Stimulated activated CD8-positive, alpha-beta memory T cell treated with anti-CD3 and anti-CD28 coated beads, Interleukin-4, amount 100 ng/mL, for 24 hours (primary cell): ENCODE data around the gene GOLT1B.

Source experiments
- DNase-seq: peaks from one replicate; pipeline ENCODE4 v3.0.0-alpha.2; 2020; ENCODE audit warnings: low read depth

The GOLT1B gene

DNA sequence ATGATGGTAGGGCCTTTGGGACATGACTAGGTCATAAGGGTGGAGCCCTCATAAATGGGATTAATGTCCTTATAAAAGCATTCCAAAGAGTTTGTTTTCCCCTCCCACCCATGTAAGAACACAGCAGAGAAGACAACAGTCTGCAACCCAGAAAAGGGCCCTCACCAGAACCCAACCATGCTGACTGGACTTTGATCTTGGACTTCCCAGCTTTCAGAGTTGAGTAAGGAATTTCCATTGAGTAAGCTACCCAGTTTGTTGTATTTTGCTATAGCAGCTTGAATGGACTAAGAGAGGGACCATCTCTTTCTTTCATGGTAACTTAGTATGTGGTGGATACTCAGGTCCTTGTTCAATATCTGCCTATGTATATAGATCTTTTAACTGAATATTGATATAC is 21.6 kb downstream of the GOLT1B start:
- no peak for DNase-seq

DNA sequence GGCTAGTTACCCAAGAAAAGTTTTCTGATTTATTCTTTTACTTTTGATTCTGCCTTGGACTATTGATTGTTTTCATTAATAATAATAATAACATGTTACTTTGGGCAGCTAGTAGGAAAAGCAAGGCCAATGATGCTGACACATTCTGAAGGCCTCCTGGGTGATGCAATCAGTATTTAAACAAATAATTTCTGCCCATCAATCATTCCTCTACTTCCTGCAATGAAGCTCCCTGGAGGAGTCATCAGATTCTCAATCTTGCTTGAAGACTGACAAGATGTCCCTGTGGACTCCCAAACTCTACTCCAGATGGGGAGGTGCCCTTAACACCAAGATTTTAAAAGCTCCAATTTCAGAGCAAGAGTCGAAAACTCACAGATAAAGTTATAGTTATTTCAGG is 24.5 kb downstream of the GOLT1B start, which contains the start of gene SPX:
Gene SPX (plus strand): TSS at position 244 of the 400 bp plus-strand sequence. CDS start 177 bp downstream, outside the sequence.
- DNase-seq: no peak

DNA sequence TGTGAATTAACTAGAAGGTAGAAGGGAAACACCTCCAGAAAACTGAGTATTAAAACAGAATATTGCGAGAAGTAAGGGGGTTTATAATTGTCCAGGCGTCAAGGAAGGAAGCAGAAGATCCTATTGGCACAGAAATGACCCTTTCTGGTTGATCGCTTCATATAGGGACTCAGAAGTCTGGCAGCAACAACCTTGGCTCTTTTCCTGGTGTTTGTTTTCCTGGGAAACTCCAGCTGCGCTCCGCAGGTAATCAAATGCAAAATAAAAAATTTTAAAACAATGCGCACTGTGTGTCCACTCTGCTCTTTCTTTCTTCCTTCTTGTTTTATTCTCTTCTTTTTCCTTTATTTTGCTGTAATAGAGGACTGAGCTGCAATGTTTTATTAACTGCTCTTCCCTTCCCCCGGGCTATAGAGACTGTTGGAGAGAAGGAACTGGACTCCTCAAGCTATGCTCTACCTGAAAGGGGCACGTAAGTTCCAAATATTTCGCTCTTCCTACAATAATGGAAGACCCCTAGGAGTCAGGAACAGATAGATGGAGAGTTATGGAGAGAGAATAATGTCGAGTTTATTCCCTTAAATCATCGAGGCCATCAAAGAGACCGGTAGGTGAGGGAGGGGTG is 25.2 kb downstream of the GOLT1B start:
- no peak for DNase-seq

DNA sequence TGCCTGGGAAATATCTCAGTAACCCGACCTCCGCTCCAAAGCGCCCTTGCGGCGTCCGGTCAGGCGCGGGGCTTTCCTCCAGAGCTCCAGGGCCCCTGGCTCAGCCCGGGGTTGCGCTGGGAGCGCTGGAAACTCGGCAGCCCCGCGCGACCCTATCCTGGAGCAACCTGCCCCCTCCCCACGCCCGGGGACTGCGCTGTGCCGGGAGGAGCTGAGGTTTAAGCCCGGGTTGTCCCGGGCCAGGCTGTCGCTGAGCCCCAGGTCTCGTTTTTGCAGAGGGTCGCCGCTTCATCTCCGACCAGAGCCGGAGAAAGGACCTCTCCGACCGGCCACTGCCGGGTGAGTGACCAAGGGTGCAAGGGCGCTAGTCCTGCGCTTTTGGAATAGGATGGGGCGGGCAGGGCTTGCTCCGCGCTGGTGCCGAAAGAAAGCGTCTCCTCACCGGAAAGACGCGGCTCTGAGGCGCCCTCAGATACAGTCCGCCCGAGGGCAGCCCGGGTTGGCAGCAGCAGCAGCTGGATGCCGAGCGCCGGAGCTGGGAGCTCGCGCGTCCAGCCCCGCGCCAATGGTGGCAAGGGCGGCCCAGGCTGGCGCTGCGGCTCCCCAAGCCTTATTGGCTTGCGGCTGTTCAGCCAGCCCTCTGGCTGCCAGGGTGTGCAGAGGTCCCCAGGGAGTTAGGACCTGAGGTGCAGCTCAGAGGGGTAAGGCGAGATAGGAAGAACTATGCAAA is 26.0 kb downstream of the GOLT1B start:
- peak; percentile 39 for DNase-seq

DNA sequence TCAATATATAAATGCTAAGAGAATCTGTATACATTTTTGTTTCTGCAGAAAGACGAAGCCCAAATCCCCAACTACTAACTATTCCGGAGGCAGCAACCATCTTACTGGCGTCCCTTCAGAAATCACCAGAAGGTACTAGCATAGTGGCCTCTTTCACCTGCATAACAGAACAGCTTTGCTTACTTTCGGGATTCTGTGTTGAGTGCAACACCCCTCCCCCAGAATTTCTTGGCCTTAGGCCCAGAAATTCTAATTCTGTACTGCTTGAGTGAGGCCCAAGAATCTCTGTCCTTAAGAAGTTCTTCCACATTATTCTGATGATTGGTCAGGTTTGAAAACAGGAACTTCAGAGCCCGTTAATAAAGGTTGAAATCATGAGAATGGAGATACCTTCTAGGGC is 27.4 kb downstream of the GOLT1B start:
- DNase-seq: no peak

DNA sequence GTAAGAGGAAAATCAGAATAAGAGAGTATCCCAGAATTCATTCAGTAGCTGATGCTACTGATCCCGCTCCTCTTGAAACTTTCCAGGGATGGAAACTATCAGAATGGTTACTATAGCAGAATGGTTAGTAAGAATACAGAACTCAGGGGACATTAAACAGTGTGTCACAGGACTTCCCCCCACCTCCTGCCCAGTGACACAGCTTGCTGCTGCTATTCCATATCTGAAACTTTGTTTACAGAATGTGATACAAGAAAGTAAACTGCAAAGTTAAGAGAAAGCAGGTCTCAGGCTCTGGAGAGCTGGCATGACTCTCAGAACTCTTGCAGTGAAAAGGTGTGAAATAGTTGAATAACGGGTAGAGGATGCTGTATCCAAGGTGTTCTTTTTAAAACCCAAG is 27.9 kb downstream of the GOLT1B start:
- no peak for DNase-seq

DNA sequence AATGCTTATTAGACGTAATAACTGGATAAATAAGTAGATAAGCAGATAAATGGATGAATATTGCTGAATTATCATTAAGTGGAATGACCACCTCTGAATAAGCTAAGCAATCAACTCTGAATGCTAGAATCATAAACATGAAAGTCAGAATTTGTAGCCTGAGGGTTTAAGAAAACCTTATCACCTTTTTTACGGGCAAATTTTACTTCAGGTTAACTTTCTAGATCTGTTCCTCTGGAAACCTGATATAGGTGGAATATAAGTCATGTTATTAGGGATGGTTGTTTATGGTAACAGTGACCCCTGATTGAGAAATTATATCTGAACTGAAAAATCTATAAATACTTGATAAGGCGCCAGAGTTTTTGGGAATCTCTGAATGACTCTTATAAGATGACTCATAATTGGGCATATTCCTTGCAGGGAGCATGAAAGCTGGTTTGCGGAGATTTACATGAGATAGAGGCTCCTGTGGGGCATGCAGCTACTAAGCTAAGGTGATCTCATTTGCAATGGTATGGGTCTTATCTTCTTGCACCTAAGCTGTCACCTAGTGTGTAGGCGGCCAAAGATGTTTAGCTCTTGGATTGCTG is 36.6 kb downstream of the GOLT1B start:
- DNase-seq: no peak

DNA sequence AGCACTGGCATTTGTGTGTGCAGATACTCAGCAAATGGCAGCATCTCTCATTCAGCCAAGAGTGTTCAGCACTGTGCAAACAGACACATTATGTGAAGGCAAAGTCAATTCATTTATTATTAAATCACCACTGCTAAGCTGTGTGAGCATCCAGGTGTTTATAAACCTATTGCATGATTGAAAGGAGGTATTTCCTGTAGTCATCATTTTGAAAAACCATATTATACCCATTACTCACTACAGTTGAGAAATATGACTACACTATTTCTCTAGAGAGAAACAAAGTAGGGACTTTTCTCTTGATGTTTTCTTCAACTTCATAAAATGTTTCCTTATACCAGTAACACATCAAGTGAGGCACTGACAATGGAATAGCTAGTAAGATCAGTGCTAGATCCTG is 38.2 kb downstream of the GOLT1B start:
- DNase-seq: no peak

DNA sequence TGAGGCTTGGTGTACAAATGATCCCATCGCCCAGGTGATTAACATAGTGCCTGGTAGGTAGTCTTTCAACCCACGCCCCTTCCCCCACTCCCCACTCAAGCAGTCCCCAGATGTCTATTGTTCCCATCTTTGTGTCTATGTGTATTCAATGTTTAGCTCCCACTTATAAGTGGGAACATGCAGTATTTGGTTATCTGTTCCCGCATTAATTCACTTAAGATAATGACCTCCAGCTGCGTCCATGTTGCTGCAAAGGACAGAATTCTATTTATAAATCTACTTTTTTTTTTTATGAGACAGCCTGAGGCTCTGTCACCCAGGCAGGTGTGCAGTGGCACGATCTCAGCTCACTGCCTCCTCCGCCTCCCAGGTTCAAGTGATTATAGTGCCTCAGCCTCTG is 40.2 kb downstream of the GOLT1B start:
- DNase-seq: no peak

DNA sequence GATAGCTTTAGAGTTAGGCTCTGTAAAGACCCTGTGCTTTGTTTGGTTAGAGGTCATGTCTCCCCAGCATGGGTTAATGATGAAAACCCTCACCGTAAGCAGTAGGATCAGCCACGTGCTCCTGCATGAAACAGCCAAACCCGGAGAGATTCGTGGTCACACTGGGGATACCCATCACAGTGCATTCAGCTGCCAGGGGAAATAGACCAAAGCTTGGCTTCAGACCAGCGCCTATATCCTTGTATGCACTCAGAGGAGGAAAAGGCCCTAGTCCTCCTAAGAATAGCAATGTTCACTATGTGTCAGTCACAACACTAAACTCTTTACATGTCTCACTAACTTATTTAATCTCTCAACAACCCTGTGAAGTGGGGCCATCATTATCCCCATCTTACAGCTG is 40.8 kb downstream of the GOLT1B start:
- no peak for DNase-seq

DNA sequence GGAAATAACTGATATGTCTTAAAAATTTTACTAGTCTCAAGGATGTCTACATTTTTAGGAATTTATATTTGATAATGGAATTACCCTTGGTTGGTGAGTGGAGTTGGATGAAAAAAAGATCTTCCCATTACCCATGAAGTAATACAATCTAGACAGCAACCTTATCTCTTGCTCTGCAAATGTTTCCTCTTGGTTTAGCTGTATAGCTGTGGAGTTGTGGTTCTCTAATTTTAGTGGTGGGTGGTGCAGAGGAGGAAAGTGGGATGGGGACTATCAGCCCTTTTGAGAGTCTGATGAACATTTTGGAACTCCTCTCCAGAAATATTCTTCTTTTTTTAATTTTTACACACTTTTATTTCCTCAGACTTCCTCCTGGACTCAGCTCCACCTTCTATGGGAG is 41.6 kb downstream of the GOLT1B start:
- no peak for DNase-seq

DNA sequence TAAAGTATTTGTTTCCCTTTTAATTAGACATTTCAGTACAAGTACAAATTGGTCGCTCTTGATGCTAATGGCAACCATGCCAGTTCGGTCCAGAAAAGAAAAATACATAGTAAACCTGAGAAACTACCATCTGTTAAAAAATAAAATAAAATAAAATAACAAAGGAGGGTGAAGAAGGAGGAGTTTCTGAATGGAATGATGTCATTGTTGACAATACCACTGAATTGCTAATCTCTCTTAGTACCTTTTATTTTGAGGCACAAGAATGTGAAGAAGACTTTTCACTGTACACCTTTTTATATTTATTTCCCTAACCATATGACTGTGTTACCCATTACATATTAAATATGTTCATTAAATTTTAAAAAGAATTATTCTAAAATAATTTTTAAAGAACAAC is 44.0 kb downstream of the GOLT1B start:
- no peak for DNase-seq

DNA sequence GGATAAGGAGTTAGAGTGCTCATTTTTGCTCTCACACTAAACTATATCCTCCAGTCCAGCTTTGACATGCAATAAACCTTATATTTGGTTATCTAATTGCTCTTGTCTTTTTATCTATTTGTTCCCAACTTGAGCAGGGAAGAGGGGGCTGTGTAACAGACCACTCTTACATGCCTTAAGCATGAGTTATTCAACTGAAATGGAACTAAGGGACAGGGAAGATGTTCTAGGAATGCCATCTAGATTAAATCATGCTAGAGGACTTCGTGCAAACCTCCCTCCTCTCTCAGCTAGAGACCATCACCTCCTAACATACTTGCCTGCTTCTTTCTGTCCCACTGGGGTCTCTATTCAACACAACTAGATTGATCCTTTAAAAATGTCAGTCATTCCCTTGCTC is 45.1 kb downstream of the GOLT1B start:
- DNase-seq: no peak

DNA sequence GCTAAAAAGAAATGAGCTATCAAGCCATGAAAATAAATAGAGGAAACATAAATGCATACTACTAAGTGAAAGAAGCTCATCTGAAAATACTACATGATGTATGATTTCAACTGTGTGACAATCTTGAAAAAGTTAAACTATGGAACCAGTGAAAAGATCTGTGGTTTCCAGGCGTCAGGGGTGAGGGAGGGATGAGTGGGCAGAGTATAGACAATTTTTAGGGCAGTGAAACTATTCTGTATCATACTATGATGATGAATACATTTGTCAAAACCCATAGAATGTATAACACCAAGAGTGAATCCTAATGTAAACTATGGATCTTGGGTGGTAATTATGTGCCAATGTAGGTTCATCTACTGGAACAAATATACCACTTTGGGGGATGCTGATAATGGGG is 45.8 kb downstream of the GOLT1B start:
- no peak for DNase-seq

DNA sequence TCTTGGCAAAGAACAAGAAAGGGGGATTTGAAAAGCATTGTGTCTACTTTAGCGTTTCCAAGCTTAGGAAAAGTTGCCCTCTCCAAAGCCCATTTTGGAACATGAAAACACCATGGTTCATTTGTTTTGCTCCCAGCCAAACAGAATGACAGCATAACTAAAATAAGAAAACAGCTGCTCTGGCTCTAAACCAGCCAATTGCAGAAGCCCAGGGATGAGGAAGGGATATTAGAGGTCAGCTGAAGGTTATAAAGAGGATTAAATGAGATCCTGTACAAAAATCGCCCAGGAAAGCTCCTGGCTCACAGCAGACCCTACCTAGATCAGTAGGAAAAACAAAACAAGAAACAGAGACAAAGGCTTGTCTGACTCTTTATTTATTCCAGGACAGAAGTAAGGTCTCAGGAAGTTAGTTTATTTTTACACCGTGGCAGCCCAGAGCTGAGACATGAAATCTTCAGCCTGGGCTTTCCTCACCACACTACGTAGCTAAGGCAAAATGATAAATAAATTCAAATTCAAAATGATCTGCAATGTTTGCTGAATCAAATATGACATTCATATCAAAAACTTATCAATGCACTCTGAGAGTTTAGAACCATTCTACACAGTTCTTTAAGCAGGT is 50.4 kb downstream of the GOLT1B start:
- DNase-seq: no peak

DNA sequence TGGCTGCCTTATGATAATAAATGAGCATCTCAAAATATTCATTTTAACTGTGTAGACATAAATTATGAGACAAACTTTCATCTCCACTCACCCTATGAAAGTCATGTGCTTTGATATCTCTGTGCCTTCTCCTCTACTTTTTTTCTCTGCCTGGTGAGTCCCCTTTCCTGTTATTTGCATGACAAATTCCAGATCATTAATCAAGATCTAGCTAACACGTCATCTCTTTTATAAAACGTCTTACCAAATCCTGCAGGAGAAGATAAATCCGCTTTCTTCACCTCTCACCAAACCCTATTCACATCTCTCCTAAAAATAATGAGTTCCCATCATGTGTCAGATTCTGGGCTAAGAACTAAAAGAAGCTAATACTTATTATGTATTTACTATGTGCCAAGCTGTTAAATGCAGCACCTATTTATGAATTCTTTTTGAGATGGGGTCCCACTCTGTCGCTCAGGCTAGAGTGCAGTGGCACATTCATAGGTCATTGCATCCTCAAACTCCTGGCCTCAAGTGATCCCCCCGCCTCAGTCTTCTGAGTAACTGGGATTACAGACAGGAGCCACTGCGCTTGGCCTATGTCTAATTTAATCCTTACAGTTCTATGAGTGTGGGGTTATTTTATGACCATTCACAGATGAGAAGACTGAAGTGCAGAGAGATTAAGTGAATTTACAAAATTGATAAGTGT is 51.2 kb downstream of the GOLT1B start:
- no peak for DNase-seq

DNA sequence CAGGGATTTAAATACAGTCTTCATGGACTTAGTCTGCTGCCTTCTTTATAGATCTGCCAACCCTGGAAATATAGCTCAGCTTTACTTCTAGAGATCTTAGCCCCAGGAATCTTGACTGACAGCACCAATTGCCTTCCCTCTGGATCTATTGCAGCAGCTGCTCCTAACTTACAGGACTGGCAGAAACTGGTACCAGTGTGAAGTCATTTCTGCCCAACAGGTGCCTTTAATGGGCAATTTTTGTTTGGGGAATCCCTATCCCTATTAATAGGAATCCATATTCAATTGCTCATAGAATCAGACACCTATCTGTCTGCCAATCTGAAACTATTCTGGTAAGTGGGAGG is 51.7 kb downstream of the GOLT1B start:
- no peak for DNase-seq

DNA sequence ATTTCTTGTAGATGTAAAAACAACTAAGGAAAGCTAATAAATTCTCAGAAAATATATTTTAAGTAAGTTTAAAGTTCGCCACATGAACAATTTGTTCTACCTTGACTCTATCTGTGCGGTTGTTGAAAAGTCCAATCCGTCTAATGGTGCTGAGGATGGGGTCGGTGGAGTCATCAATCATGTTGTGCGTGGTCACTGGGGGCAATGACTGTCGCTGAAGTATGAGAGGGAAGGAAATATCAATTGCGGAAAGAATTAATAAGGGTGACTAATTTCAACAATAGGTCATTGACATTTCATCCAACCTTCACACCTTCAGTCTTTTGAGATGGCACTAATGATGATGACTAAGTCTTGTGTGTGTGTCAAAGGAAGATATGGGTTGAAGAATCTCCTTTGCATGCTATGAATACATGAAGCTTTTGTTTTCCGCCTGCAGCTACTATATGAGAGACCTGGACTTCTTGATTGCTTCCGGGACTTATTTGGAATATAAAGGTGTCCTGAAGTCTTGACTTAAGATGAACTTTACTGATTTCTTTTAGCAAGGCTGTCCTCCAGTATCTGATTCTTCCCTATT is 56.6 kb downstream of the GOLT1B start:
- DNase-seq: no peak

DNA sequence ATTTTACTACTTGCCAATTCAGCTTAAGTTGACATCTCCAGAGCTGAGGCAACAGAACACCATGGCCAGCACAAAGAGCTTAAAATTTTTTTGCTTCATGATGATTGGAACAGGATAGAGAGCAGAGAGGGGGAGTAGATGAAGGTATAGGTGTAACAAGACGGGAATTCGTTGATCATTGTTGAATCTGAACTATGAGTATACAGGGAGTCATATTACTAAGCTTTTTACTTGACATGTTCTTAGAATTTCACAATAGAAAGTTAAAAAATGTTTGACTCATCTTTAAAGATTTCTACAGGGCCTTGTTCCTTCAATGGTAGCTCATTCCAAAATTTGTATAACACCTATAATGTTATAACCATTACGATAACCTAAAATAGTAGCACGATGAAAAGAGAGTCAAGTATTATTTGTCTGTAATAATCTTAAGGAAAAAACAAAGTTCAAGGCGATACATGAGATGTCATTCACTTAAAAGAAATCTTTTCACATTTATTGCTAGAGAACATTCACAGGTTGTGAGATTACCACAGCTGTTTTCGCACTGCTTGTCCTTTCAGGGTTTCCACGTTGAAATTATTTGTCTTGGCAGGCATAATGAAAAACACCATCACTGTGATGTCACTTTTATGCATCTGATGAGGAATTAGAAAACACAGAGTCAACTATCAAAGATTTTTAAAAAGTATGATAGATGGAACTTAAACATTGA is 58.4 kb downstream of the GOLT1B start:
- DNase-seq: no peak

DNA sequence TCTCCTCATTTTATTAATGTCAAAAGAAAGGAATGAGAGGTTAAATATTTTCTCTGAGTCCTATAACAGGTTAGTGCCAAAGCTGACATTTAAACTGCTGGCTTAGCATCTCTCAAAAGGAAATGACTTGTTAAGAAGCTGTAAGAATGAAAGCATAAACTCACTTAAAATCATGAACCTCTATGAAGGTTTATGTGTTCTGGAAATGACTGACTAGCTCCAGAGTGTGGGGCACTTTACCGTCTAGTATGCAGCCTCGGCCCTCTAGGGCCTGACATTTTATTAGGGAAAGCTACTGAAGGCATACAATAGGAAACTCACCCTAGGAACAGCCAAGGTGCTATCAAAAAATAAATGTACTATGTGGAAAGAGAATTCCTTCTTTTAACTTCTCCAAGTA is 59.6 kb downstream of the GOLT1B start:
- DNase-seq: no peak

DNA sequence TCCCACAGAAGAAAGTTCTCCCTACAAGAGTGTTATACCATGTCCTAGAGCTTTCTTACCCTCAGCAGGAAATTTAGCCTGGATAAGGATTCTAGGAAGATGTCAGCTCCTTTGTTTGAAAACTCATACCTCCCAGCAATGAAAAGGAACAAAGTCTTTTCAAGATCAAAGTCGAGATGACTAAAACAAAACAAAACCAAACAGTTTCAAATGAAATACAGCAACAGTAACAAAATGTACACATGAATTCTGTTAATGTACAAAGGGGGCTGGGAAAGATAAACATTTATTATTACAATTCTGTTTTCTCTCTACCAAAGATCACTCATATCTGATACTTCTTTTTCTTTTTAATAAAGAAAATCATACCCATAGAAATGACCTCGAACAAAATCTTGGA is 61.3 kb downstream of the GOLT1B start:
- no peak for DNase-seq
